Measurements from ENCODE around the gene ACVRL1.

ACVRL1 gene

GRCh38 chr12:51867371-51867770, 39.9 kb upstream of the ACVRL1 start (continued):
- TF ChIP-seq, protein P1, sequence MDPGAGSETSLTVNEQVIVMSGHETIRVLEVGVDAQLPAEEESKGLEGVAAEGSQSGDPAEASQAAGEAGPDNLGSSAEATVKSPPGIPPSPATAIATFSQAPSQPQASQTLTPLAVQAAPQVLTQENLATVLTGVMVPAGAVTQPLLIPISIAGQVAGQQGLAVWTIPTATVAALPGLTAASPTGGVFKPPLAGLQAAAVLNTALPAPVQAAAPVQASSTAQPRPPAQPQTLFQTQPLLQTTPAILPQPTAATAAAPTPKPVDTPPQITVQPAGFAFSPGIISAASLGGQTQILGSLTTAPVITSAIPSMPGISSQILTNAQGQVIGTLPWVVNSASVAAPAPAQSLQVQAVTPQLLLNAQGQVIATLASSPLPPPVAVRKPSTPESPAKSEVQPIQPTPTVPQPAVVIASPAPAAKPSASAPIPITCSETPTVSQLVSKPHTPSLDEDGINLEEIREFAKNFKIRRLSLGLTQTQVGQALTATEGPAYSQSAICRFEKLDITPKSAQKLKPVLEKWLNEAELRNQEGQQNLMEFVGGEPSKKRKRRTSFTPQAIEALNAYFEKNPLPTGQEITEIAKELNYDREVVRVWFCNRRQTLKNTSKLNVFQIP (CRISPR knock-in tag; IDR thresholded peaks at IDR 0.05; ENCODE audit: borderline replicate concordance, low read depth): no peak

- no peak for TF ChIP-seq GLIS3 (CRISPR knock-in tag; IDR thresholded peaks at IDR 0.05)
- no peak for TF ChIP-seq SNAI2 (CRISPR knock-in tag; IDR thresholded peaks at IDR 0.05)
- no peak for TF ChIP-seq ZC3H10 (CRISPR knock-in tag; IDR thresholded peaks at IDR 0.05)
- no peak for TF ChIP-seq TOX (CRISPR knock-in tag; IDR thresholded peaks at IDR 0.05; ENCODE audit: borderline replicate concordance)
- TF ChIP-seq, protein P1 (CRISPR knock-in tag; IDR thresholded peaks at IDR 0.05; ENCODE audit: borderline replicate concordance, low read depth): no peak
- TF ChIP-seq CSDC2 (CRISPR knock-in tag; IDR thresholded peaks at IDR 0.05): no peak
- no peak for TF ChIP-seq BACH2 (CRISPR knock-in tag; IDR thresholded peaks at IDR 0.05; ENCODE audit: borderline replicate concordance)
- no peak for ATAC-seq
These were observed 39.4 kb upstream of the ACVRL1 start for GRCh38 chr12:51867796-51868428.

DNA sequence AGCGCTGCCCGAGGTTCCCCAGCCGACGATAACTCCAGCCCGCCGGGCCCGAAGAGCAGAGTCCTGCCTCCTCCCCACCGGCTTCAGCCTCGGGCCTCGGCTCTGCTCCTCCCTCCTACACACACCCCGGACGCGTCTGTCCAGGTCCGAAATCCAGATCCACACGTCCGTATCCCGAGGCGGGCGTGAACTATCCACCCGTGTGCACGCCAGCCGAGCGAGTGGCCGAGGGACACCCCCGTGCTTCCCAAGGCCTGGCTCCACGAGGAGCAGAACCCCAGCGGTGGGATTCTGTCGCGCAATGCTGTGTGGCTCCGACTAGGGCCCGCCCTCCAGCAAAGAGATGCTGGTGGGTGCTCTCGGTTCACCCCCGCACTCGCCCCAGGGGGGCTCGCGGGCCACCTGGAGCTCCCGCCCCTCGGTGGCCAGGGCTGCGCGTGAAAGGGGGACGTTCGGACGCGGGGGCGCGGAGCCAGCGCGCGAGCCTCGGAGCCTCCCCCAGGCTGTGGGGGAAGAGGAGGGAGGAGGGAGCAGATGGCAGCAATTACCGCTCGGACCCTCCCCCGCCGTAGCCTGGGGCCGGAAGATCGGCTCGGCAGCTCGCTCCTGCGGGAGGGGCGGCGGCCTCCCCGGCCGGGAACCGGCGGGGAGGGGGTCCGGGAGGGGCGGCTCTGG, 38.3 kb upstream of the ACVRL1 start:
- ATAC-seq: peak; percentile 37
- TF ChIP-seq ZNF565 (CRISPR knock-in tag; conservative IDR thresholded peaks at IDR 0.05; ENCODE audit: low read depth): no peak
- TF ChIP-seq TOX (CRISPR knock-in tag; IDR thresholded peaks at IDR 0.05; ENCODE audit: borderline replicate concordance): no peak
- TF ChIP-seq, protein P2, sequence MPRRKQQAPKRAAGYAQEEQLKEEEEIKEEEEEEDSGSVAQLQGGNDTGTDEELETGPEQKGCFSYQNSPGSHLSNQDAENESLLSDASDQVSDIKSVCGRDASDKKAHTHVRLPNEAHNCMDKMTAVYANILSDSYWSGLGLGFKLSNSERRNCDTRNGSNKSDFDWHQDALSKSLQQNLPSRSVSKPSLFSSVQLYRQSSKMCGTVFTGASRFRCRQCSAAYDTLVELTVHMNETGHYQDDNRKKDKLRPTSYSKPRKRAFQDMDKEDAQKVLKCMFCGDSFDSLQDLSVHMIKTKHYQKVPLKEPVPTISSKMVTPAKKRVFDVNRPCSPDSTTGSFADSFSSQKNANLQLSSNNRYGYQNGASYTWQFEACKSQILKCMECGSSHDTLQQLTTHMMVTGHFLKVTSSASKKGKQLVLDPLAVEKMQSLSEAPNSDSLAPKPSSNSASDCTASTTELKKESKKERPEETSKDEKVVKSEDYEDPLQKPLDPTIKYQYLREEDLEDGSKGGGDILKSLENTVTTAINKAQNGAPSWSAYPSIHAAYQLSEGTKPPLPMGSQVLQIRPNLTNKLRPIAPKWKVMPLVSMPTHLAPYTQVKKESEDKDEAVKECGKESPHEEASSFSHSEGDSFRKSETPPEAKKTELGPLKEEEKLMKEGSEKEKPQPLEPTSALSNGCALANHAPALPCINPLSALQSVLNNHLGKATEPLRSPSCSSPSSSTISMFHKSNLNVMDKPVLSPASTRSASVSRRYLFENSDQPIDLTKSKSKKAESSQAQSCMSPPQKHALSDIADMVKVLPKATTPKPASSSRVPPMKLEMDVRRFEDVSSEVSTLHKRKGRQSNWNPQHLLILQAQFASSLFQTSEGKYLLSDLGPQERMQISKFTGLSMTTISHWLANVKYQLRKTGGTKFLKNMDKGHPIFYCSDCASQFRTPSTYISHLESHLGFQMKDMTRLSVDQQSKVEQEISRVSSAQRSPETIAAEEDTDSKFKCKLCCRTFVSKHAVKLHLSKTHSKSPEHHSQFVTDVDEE (CRISPR knock-in tag; IDR thresholded peaks at IDR 0.05): no peak
- TF ChIP-seq ARNTL (CRISPR knock-in tag; IDR thresholded peaks at IDR 0.05; ENCODE audit: borderline replicate concordance, low read depth): no peak
- no peak for TF ChIP-seq ZNF70 (CRISPR knock-in tag; IDR thresholded peaks at IDR 0.05)
- peak; percentile 46; the same call in 1 of the 2 replicates for TF ChIP-seq TCF4 (CRISPR knock-in tag; IDR thresholded peaks at IDR 0.05; ENCODE audit: borderline replicate concordance)
- TF ChIP-seq ZNF8 (CRISPR knock-in tag; IDR thresholded peaks at IDR 0.05): no peak
- TF ChIP-seq ISL1 (CRISPR knock-in tag; IDR thresholded peaks at IDR 0.05): no peak
- TF ChIP-seq PPARA (CRISPR knock-in tag; IDR thresholded peaks at IDR 0.05; ENCODE audit: borderline replicate concordance): no peak
- no peak for TF ChIP-seq CREB5 (CRISPR knock-in tag; IDR thresholded peaks at IDR 0.05; ENCODE audit: low read depth)
- TF ChIP-seq ZFP30 (CRISPR knock-in tag; IDR thresholded peaks at IDR 0.05): no peak
- no peak for TF ChIP-seq OSR1 (CRISPR knock-in tag; IDR thresholded peaks at IDR 0.05)
- TF ChIP-seq PATZ1 (CRISPR knock-in tag; IDR thresholded peaks at IDR 0.05; ENCODE audit: borderline replicate concordance): peak; percentile 80; the same call in 1 of the 2 replicates
